ENCODE measurements around the gene KDM3B.

GRCh38 chr5:138391859-138392386 lies 39.4 kb downstream of the KDM3B start:
- TF ChIP-seq, protein P1, sequence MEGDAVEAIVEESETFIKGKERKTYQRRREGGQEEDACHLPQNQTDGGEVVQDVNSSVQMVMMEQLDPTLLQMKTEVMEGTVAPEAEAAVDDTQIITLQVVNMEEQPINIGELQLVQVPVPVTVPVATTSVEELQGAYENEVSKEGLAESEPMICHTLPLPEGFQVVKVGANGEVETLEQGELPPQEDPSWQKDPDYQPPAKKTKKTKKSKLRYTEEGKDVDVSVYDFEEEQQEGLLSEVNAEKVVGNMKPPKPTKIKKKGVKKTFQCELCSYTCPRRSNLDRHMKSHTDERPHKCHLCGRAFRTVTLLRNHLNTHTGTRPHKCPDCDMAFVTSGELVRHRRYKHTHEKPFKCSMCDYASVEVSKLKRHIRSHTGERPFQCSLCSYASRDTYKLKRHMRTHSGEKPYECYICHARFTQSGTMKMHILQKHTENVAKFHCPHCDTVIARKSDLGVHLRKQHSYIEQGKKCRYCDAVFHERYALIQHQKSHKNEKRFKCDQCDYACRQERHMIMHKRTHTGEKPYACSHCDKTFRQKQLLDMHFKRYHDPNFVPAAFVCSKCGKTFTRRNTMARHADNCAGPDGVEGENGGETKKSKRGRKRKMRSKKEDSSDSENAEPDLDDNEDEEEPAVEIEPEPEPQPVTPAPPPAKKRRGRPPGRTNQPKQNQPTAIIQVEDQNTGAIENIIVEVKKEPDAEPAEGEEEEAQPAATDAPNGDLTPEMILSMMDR (IDR thresholded peaks at IDR 0.05), result no peak
- TF ChIP-seq EP300 (IDR thresholded peaks at IDR 0.05), result no peak

Data from ovary (tissue), 3 donors.